HG03457 (cell line): ENCODE measurements around the gene CDKAL1.
"Not testable (repeated sequence)": the region's sequence is repeated elsewhere in the genome, so short reads cannot be mapped to it uniquely, and the experiment has no call there.

Experiments used
- ATAC-seq: cut with Tn5 transposase; IDR thresholded peaks from one replicate; pipeline ENCODE4 v1.9.1; 2021; ENCODE audit warnings: moderate number of reproducible peaks; ENCODE audit not compliant: unreplicated experiment

CDKAL1 gene

GRCh38 chr6:20826378-20826777 is 292.1 kb downstream of the CDKAL1 start:
- ATAC-seq, result no peak

- ATAC-seq, result no peak
These were observed 293.5 kb downstream of the CDKAL1 start for GRCh38 chr6:20827798-20828197.

GRCh38 chr6:20830576-20830975 is 296.3 kb downstream of the CDKAL1 start:
- no peak for ATAC-seq

GRCh38 chr6:20831251-20831650 is 297.0 kb downstream of the CDKAL1 start:
- ATAC-seq, result not testable (repeated sequence)

GRCh38 chr6:20833881-20834515 is 299.7 kb downstream of the CDKAL1 start:
- ATAC-seq, result no peak

- ATAC-seq, result no peak
These were observed 301.2 kb downstream of the CDKAL1 start for GRCh38 chr6:20835315-20836010.

- no peak for ATAC-seq
These were observed 302.9 kb downstream of the CDKAL1 start for GRCh38 chr6:20837189-20837588.

GRCh38 chr6:20838113-20838512 is 303.9 kb downstream of the CDKAL1 start:
- ATAC-seq, result no peak

- ATAC-seq, result no peak
These were observed 305.4 kb downstream of the CDKAL1 start for GRCh38 chr6:20839630-20840029.

GRCh38 chr6:20840675-20841074 is 306.4 kb downstream of the CDKAL1 start:
- no peak for ATAC-seq

- ATAC-seq, result no peak
These were observed 307.5 kb downstream of the CDKAL1 start for GRCh38 chr6:20841806-20842205.

GRCh38 chr6:20845592-20845991 is 311.3 kb downstream of the CDKAL1 start:
- no peak for ATAC-seq

GRCh38 chr6:20846602-20847028 is 312.4 kb downstream of the CDKAL1 start:
- ATAC-seq, result peak; percentile 67

- no peak for ATAC-seq
These were observed 313.6 kb downstream of the CDKAL1 start for GRCh38 chr6:20847904-20848303.

- ATAC-seq, result no peak
These were observed 316.6 kb downstream of the CDKAL1 start for GRCh38 chr6:20850686-20851416.

GRCh38 chr6:20851795-20852194 is 317.5 kb downstream of the CDKAL1 start:
- no peak for ATAC-seq

GRCh38 chr6:20853828-20854227 is 319.6 kb downstream of the CDKAL1 start:
- no peak for ATAC-seq

- no peak for ATAC-seq
These were observed 322.5 kb downstream of the CDKAL1 start for GRCh38 chr6:20856681-20857288.

GRCh38 chr6:20861481-20861880 is 327.2 kb downstream of the CDKAL1 start:
- ATAC-seq, result no peak

GRCh38 chr6:20866036-20866435 is 331.8 kb downstream of the CDKAL1 start:
- no peak for ATAC-seq

- no peak for ATAC-seq
These were observed 332.9 kb downstream of the CDKAL1 start for GRCh38 chr6:20866935-20867703.
